ENCODE measurements around the gene LYZL6. TPM values are rescaled to one million over a fixed set of nuclear protein-coding genes. Genes with fewer than 3 reads are reported as not detected.

The LYZL6 gene
- total RNA-seq, 1 donor from 2014 or later, result not detected

DNA sequence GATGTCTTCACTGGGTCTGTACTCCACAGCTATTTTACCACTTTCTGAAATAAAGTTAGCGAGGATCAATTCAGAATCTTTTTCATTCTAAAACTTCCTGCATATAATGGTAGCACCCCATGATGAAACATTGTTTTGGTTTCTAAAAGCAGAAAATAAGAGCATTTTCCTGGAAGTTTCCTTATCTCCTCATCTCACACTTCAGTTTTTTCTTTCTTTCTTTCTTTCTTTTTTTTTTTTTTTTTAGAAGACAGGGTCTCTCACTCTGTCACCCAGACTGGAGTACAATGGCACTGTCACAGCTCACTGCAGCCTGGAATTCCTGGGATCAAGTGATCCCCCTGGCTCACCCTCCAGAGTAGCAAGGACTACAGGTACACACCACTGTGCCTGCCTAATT lies 23.3 kb downstream of the LYZL6 start:
- Histone ChIP-seq H3K27ac (no peak overlapping the region), H3K27me3 (no peaks in the 10 kb centered on the region), H3K9me3 (no peaks in the 10 kb centered on the region), H3K4me3 (no peak overlapping the region), H3K4me1 (no peaks in the 10 kb centered on the region), H3K36me3 (no peaks in the 10 kb centered on the region)
- intact Hi-C loops (cut with DNase I), result no loop called here
- no peak for ATAC-seq
- no peak for TF ChIP-seq CTCF (IDR thresholded peaks at IDR 0.05)
- no peak for DNase-seq

DNA sequence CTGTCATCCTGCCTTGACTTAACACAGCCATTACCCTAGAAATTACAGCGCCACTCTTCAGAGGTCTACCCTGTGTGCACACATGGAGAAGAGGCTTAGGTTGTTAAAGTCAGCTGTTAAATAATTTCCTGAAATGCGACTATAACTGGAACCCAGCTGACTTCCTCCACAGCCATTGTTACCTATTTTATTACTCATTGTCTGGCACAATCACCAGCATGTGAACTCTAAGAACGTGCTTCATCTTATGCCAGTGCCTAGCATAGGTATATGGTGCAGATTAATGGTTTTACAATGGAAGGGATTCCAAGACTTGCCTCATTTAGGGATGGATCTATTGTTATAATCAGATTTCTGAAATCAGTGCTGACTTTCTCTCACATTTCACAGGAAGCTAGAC lies 24.8 kb downstream of the LYZL6 start:
- no peak for DNase-seq
- intact Hi-C loops (cut with DNase I), result no loop called here

DNA sequence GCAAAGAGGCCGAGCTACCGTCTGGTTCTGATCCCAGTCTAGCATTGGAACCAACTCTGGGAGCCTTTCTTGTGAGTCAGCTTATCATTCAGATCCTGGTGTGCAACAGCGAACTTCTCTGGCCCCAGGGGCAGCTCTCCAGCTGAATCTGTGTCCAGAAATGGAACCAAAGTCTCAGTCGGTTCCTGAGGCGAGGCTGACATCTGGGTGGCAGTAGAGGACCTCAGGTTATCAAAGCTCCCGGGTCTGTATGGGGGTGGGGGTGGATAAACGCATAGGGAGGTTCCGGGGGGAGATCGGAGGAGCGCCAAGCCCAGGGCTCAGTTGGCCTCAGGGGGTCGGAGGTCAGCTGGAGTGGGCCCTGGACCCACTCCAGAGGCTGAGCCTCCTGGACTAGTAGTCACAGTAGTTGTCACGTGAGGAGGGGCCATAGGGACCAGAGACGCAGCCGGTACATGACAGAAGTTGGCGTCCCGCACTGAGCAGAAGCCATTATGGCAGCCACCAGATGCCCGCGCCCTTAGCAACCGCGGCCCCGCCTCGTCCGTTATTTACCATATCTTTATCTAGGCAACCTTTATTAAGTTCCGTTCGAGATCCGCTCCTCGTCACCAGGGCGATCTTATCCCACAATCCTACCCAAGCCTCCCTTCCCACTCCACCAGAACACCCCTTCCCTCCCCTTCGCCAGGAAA lies 25.8 kb downstream of the LYZL6 start:
- Histone ChIP-seq H3K27me3 (no peaks in the 10 kb centered on the region), H3K27ac (no peak overlapping the region), H3K36me3 (no peaks in the 10 kb centered on the region), H3K9me3 (no peaks in the 10 kb centered on the region), H3K4me3 (no peak overlapping the region), H3K4me1 (no peaks in the 10 kb centered on the region)
- no peak for DNase-seq
- intact Hi-C loops (cut with DNase I), result no loop called here
- TF ChIP-seq CTCF (IDR thresholded peaks at IDR 0.05), result no peak
- ATAC-seq, result no peak

More for the DNA sequence above, 24.8 kb downstream of the LYZL6 start:
- ATAC-seq, result no peak
- TF ChIP-seq CTCF (IDR thresholded peaks at IDR 0.05), result no peak
- Histone ChIP-seq H3K27ac (no peak overlapping the region), H3K36me3 (no peaks in the 10 kb centered on the region), H3K27me3 (no peaks in the 10 kb centered on the region), H3K4me1 (no peaks in the 10 kb centered on the region), H3K4me3 (no peak overlapping the region), H3K9me3 (no peaks in the 10 kb centered on the region)

DNA sequence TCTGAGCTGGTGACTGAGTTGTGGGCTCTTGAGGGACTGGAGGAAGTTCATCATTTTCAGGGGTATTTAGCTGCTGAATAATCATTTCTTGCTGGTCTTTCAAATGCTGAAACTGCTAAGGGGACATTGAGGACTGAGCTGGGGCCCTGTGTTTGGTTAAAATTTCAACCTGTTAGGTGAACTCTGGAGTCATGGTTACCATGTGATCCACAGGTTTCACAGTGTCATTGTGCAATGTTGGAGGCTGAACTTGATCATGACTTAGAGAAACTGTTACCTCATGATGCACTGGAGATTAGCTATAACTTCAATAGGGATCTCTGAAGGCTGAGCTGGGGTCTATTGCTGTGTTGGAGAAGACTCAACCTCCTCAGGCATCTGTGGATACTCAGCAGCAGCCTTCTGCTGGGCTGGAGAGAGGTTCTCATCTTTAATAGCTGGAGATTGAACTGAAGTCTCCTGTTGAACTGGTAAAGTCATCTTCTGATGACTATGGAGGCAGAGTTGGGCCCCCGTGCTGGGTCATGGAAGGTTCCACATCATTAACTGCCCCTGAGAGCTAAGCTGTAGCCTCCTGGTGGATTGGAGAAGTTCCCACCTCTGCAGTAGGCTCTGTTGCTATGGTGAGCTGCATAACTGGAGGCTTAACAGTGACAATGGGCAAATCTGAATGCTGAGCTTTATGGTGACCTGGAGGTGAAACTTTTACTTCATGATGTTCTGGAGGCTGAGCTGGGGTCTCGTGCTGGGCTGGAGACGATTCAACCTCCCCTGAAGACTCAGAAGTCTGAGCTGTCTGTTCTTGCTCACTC lies 28.2 kb downstream of the LYZL6 start:
- Histone ChIP-seq H3K27ac (no peak overlapping the region), H3K4me3 (no peak overlapping the region), H3K9me3 (no peaks in the 10 kb centered on the region), H3K27me3 (no peaks in the 10 kb centered on the region), H3K36me3 (no peaks in the 10 kb centered on the region), H3K4me1 (no peaks in the 10 kb centered on the region)
- TF ChIP-seq CTCF (IDR thresholded peaks at IDR 0.05), result no peak
- intact Hi-C loops (cut with DNase I), result no loop called here
- DNase-seq, result no peak
- ATAC-seq, result no peak

GRCh38 chr17:35914354-35914753 lies 29.2 kb downstream of the LYZL6 start:
- no peaks in the 10 kb centered on the region for H3K36me3 ChIP-seq
- H3K4me3 ChIP-seq, result no peak overlapping the region
- no peak for DNase-seq
- no peak for TF ChIP-seq CTCF (IDR thresholded peaks at IDR 0.05)
- ATAC-seq, result no peak
- no peaks in the 10 kb centered on the region for H3K9me3 ChIP-seq
- H3K4me1 ChIP-seq, result no peaks in the 10 kb centered on the region
- intact Hi-C loops (cut with DNase I), result no loop called here
- no peak overlapping the region for H3K27ac ChIP-seq
- no peaks in the 10 kb centered on the region for H3K27me3 ChIP-seq

All from upper lobe of right lung (tissue), 1 donor.